GM23338 (cell line): ENCODE data around the gene AP2A1. TPM values are rescaled to one million over a fixed set of nuclear protein-coding genes. Genes with fewer than 3 reads are reported as not detected.

Experiments
- ATAC-seq: fragments of 200-7000 bp; cut with Tn5 transposase; 3 replicates; pipeline ENCODE4 v1.9.1; 2020
- DNase-seq: peaks from one replicate; pipeline ENCODE4 v3.0.0-alpha.2; 2015; ENCODE audit warnings: low spot score
- H2AFZ ChIP-seq: fragments of 200-600 bp; sonication (generic); 2 replicates; pipeline ENCODE4 v1.8.0; 2016; ENCODE audit warnings: antibody characterized with exemption, mild to moderate bottlenecking, moderate library complexity
- H3F3A ChIP-seq: fragments of 200-600 bp; sonication (generic); replicated peaks from 2 replicates; pipeline ENCODE4 v1.8.0; 2017; ENCODE audit warnings: antibody characterized with exemption, mixed run types, low read depth
- H3K27ac ChIP-seq: fragments of 200-600 bp; sonication (generic); 2 replicates; pipeline ENCODE4 v1.6.1; 2016; ENCODE audit warnings: low read depth
- H3K27me3 ChIP-seq: fragments of 200-600 bp; sonication (generic); 2 replicates; pipeline ENCODE4 v1.8.0; 2016; ENCODE audit warnings: mild to moderate bottlenecking, mixed run types, moderate library complexity; ENCODE audit not compliant: insufficient read depth
- H3K36me3 ChIP-seq: fragments of 200-600 bp; sonication (generic); 2 replicates; pipeline ENCODE4 v1.8.0; 2016; ENCODE audit warnings: mild to moderate bottlenecking; ENCODE audit not compliant: insufficient read depth
- H3K4me1 ChIP-seq: fragments of 200-600 bp; sonication (generic); 2 replicates; pipeline ENCODE4 v1.8.0; 2016; ENCODE audit warnings: mild to moderate bottlenecking, moderate library complexity; ENCODE audit not compliant: insufficient read depth
- H3K4me2 ChIP-seq: fragments of 200-600 bp; sonication (generic); 2 replicates; pipeline ENCODE4 v1.7.1; 2017; ENCODE audit warnings: mixed run types
- H3K4me3 ChIP-seq: fragments of 200-600 bp; sonication (generic); 2 replicates; pipeline ENCODE4 v1.6.1; 2016; ENCODE audit warnings: mixed run types
- H3K79me2 ChIP-seq: fragments of 200-600 bp; sonication (generic); replicated peaks from 2 replicates; pipeline ENCODE4 v1.8.0; 2017; ENCODE audit warnings: mild to moderate bottlenecking; ENCODE audit not compliant: insufficient read depth
- H3K9me2 ChIP-seq: fragments of 200-600 bp; sonication (generic); 2 replicates; pipeline ENCODE4 v1.8.0; 2017; ENCODE audit not compliant: insufficient read depth
- H4K20me1 ChIP-seq: fragments of 200-600 bp; sonication (generic); replicated peaks from 2 replicates; pipeline ENCODE4 v1.8.0; 2017; ENCODE audit warnings: mild to moderate bottlenecking; ENCODE audit not compliant: insufficient read depth
- H3K27ac Mint-ChIP-seq: 2 replicates; pipeline ENCODE4 v1.8.0; 2020; ENCODE audit warnings: inconsistent platforms, mild to moderate bottlenecking, moderate library complexity, mixed read lengths
- H3K27me3 Mint-ChIP-seq: 3 replicates; pipeline ENCODE4 v1.8.0; 2022; ENCODE audit warnings: low read depth, mild to moderate bottlenecking, moderate library complexity, mixed read lengths, inconsistent platforms; ENCODE audit not compliant: insufficient read depth, poor library complexity
- H3K36me3 Mint-ChIP-seq: 3 replicates; pipeline ENCODE4 v1.8.0; 2021; ENCODE audit warnings: low read depth, mild to moderate bottlenecking, inconsistent platforms, moderate library complexity, mixed read lengths
- H3K4me1 Mint-ChIP-seq: 3 replicates; pipeline ENCODE4 v1.8.0; 2020; ENCODE audit warnings: mild to moderate bottlenecking, inconsistent platforms, mixed read lengths
- H3K4me3 Mint-ChIP-seq: 3 replicates; pipeline ENCODE4 v1.8.0; 2021; ENCODE audit warnings: moderate library complexity, mild to moderate bottlenecking, inconsistent platforms, mixed read lengths
- H3K9me3 Mint-ChIP-seq: 3 replicates; pipeline ENCODE4 v1.8.0; 2020; ENCODE audit warnings: moderate library complexity, mild to moderate bottlenecking, inconsistent platforms, mixed read lengths
- CREB1 ChIP-seq: fragments of 250-450 bp; sonication (Bioruptor Pico); IDR thresholded peaks from 2 replicates; pipeline ENCODE4 v1.5.0; 2020; ENCODE audit warnings: low read depth, mild to moderate bottlenecking, moderate library complexity
- EZH2 ChIP-seq: fragments of 200-600 bp; sonication (generic); IDR thresholded peaks from one replicate; pipeline ENCODE4 v1.8.0; 2017; ENCODE audit warnings: antibody characterized with exemption, mild to moderate bottlenecking, low read depth; ENCODE audit not compliant: unreplicated experiment
- EZH2phosphoT487 ChIP-seq: fragments of 200-600 bp; sonication (generic); IDR thresholded peaks from one replicate; pipeline ENCODE4 v1.8.1; 2018; ENCODE audit warnings: antibody characterized with exemption; ENCODE audit not compliant: unreplicated experiment
- JUNB ChIP-seq: IDR thresholded peaks from one replicate; pipeline ENCODE4 v1.6.1; 2016; ENCODE audit warnings: antibody characterized with exemption; ENCODE audit not compliant: unreplicated experiment
- NANOG ChIP-seq: IDR thresholded peaks from 2 replicates; pipeline ENCODE4 v1.6.1; 2016; ENCODE audit warnings: antibody characterized with exemption, borderline replicate concordance
- POLR2AphosphoS5 ChIP-seq: IDR thresholded peaks from 2 replicates; pipeline ENCODE4 v1.6.1; 2016; ENCODE audit warnings: antibody characterized with exemption, low read depth
- STAT1 ChIP-seq: IDR thresholded peaks from one replicate; pipeline ENCODE4 v1.6.1; 2016; ENCODE audit warnings: antibody characterized with exemption; ENCODE audit not compliant: unreplicated experiment
- ZNF114 ChIP-seq: fragments of 250-450 bp; sonication (Bioruptor Pico); IDR thresholded peaks from 2 replicates; pipeline ENCODE4 v1.5.0; 2020; ENCODE audit warnings: mild to moderate bottlenecking, moderate library complexity
- ZNF331 ChIP-seq: fragments of 250-450 bp; sonication (Bioruptor Pico); IDR thresholded peaks from 2 replicates; pipeline ENCODE4 v1.5.0; 2020; ENCODE audit warnings: low read depth, mild to moderate bottlenecking, moderate library complexity
- polyA plus RNA-seq: library from polyadenylated mRNA; unstranded; fragments of >200 nt; fragmentation: Nextera tagmentation; extraction: Ambion mirVana; gene quantifications from 2 replicates; pipeline ENCODE4 v1.2.1, GENCODE V29; 2016
- total RNA-seq: library from RNA; depleted of rRNA; stranded (reverse); fragments of >200 nt; shearing (Covaris generic); gene quantifications from 2 replicates; pipeline ENCODE4 v1.2.3, GENCODE V29; 2014
- TF ChIP-seq, protein P1 (sequence below), 2 experiments: fragments of 200-600 bp in 1 of 2; sonication (generic) in 1 of 2; conservative IDR thresholded peaks; 2 replicates each; pipeline versions ENCODE4 v1.5.1 to v1.6.1; 2016 to 2017; ENCODE audit warnings: antibody characterized with exemption in 2 of 2, low read depth in 2 of 2, mild to moderate bottlenecking in 2 of 2, moderate library complexity in 1 of 2
- TF ChIP-seq, protein P2 (sequence below): IDR thresholded peaks from 2 replicates; pipeline ENCODE4 v1.6.1; 2016; ENCODE audit warnings: antibody characterized with exemption
- TF ChIP-seq, protein P3 (sequence below): IDR thresholded peaks from one replicate; pipeline ENCODE4 v1.6.1; 2018; ENCODE audit warnings: antibody characterized with exemption; ENCODE audit not compliant: unreplicated experiment
- TF ChIP-seq, protein P4 (sequence below): fragments of 250-450 bp; sonication (Bioruptor Pico); IDR thresholded peaks from 2 replicates; pipeline ENCODE4 v1.5.0; 2020; ENCODE audit warnings: mild to moderate bottlenecking, moderate library complexity

Gene AP2A1
- total and polyA plus RNA-seq, 2 experiments from 2014 or later = 34.1 to 129 TPM

DNA sequence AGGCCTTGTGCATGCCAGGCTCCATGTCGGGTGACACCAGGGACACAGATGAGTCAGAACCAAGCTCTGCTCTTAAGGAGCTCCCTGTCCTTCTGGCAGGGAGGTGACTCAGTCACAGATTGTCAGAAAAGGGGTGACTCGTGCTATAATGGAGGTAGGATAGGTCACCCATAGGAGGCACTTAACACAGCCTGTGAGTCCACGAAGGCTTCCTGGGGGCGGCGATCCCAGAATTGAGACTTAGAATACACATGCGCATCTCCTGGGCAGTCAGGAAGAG lies 26.7 kb downstream of the AP2A1 start:
- H3K27me3 Mint-ChIP-seq = peaks cover 8% of the 10 kb centered on the region
- DNase-seq (no peak), ATAC-seq (no peak)
- no peaks in the 10 kb centered on the region for H3K4me1 Mint-ChIP-seq
- no peaks in the 10 kb centered on the region for H3K27me3 ChIP-seq
- no peak for TF ChIP-seq ZNF331 (CRISPR knock-in tag)
- TF ChIP-seq STAT1 = no peak
- TF ChIP-seq NANOG = no peak
- TF ChIP-seq, protein P1, sequence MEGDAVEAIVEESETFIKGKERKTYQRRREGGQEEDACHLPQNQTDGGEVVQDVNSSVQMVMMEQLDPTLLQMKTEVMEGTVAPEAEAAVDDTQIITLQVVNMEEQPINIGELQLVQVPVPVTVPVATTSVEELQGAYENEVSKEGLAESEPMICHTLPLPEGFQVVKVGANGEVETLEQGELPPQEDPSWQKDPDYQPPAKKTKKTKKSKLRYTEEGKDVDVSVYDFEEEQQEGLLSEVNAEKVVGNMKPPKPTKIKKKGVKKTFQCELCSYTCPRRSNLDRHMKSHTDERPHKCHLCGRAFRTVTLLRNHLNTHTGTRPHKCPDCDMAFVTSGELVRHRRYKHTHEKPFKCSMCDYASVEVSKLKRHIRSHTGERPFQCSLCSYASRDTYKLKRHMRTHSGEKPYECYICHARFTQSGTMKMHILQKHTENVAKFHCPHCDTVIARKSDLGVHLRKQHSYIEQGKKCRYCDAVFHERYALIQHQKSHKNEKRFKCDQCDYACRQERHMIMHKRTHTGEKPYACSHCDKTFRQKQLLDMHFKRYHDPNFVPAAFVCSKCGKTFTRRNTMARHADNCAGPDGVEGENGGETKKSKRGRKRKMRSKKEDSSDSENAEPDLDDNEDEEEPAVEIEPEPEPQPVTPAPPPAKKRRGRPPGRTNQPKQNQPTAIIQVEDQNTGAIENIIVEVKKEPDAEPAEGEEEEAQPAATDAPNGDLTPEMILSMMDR (conservative IDR thresholded peaks at IDR 0.05; ENCODE audit: low read depth in 2 of 2) = no peak
- TF ChIP-seq CREB1 (CRISPR knock-in tag) = no peak
- no peak for TF ChIP-seq POLR2AphosphoS5
- TF ChIP-seq EZH2 = no peak
- no peak for TF ChIP-seq EZH2phosphoT487
- TF ChIP-seq ZNF114 (CRISPR knock-in tag) = no peak
- TF ChIP-seq, protein P2, sequence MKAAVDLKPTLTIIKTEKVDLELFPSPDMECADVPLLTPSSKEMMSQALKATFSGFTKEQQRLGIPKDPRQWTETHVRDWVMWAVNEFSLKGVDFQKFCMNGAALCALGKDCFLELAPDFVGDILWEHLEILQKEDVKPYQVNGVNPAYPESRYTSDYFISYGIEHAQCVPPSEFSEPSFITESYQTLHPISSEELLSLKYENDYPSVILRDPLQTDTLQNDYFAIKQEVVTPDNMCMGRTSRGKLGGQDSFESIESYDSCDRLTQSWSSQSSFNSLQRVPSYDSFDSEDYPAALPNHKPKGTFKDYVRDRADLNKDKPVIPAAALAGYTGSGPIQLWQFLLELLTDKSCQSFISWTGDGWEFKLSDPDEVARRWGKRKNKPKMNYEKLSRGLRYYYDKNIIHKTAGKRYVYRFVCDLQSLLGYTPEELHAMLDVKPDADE = no peak
- TF ChIP-seq, protein P3, sequence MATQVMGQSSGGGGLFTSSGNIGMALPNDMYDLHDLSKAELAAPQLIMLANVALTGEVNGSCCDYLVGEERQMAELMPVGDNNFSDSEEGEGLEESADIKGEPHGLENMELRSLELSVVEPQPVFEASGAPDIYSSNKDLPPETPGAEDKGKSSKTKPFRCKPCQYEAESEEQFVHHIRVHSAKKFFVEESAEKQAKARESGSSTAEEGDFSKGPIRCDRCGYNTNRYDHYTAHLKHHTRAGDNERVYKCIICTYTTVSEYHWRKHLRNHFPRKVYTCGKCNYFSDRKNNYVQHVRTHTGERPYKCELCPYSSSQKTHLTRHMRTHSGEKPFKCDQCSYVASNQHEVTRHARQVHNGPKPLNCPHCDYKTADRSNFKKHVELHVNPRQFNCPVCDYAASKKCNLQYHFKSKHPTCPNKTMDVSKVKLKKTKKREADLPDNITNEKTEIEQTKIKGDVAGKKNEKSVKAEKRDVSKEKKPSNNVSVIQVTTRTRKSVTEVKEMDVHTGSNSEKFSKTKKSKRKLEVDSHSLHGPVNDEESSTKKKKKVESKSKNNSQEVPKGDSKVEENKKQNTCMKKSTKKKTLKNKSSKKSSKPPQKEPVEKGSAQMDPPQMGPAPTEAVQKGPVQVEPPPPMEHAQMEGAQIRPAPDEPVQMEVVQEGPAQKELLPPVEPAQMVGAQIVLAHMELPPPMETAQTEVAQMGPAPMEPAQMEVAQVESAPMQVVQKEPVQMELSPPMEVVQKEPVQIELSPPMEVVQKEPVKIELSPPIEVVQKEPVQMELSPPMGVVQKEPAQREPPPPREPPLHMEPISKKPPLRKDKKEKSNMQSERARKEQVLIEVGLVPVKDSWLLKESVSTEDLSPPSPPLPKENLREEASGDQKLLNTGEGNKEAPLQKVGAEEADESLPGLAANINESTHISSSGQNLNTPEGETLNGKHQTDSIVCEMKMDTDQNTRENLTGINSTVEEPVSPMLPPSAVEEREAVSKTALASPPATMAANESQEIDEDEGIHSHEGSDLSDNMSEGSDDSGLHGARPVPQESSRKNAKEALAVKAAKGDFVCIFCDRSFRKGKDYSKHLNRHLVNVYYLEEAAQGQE = no peak
- TF ChIP-seq JUNB = no peak
- TF ChIP-seq, protein P4, sequence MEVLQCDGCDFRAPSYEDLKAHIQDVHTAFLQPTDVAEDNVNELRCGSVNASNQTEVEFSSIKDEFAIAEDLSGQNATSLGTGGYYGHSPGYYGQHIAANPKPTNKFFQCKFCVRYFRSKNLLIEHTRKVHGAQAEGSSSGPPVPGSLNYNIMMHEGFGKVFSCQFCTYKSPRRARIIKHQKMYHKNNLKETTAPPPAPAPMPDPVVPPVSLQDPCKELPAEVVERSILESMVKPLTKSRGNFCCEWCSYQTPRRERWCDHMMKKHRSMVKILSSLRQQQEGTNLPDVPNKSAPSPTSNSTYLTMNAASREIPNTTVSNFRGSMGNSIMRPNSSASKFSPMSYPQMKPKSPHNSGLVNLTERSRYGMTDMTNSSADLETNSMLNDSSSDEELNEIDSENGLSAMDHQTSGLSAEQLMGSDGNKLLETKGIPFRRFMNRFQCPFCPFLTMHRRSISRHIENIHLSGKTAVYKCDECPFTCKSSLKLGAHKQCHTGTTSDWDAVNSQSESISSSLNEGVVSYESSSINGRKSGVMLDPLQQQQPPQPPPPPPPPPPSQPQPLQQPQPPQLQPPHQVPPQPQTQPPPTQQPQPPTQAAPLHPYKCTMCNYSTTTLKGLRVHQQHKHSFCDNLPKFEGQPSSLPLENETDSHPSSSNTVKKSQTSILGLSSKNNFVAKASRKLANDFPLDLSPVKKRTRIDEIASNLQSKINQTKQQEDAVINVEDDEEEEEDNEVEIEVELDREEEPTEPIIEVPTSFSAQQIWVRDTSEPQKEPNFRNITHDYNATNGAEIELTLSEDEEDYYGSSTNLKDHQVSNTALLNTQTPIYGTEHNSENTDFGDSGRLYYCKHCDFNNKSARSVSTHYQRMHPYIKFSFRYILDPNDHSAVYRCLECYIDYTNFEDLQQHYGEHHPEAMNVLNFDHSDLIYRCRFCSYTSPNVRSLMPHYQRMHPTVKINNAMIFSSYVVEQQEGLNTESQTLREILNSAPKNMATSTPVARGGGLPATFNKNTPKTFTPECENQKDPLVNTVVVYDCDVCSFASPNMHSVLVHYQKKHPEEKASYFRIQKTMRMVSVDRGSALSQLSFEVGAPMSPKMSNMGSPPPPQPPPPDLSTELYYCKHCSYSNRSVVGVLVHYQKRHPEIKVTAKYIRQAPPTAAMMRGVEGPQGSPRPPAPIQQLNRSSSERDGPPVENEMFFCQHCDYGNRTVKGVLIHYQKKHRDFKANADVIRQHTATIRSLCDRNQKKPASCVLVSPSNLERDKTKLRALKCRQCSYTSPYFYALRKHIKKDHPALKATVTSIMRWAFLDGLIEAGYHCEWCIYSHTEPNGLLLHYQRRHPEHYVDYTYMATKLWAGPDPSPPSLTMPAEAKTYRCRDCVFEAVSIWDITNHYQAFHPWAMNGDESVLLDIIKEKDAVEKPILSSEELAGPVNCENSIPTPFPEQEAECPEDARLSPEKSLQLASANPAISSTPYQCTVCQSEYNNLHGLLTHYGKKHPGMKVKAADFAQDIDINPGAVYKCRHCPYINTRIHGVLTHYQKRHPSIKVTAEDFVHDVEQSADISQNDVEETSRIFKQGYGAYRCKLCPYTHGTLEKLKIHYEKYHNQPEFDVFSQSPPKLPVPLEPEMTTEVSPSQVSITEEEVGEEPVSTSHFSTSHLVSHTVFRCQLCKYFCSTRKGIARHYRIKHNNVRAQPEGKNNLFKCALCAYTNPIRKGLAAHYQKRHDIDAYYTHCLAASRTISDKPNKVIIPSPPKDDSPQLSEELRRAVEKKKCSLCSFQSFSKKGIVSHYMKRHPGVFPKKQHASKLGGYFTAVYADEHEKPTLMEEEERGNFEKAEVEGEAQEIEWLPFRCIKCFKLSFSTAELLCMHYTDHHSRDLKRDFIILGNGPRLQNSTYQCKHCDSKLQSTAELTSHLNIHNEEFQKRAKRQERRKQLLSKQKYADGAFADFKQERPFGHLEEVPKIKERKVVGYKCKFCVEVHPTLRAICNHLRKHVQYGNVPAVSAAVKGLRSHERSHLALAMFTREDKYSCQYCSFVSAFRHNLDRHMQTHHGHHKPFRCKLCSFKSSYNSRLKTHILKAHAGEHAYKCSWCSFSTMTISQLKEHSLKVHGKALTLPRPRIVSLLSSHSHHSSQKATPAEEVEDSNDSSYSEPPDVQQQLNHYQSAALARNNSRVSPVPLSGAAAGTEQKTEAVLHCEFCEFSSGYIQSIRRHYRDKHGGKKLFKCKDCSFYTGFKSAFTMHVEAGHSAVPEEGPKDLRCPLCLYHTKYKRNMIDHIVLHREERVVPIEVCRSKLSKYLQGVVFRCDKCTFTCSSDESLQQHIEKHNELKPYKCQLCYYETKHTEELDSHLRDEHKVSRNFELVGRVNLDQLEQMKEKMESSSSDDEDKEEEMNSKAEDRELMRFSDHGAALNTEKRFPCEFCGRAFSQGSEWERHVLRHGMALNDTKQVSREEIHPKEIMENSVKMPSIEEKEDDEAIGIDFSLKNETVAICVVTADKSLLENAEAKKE (CRISPR knock-in tag) = no peak
- H3K9me2 ChIP-seq = no peaks in the 10 kb centered on the region
- no peak overlapping the region for H2AFZ ChIP-seq
- H3K4me2 ChIP-seq = no peak overlapping the region
- H3K27ac Mint-ChIP-seq = no peak overlapping the region
- no peaks in the 10 kb centered on the region; the same call in 1 of the 2 replicates for H3K79me2 ChIP-seq
- 0 out of 2 replicates have a peak, but pooled peaks cover 3% of the 10 kb centered on the region for H3F3A ChIP-seq
- no peaks in the 10 kb centered on the region; the same call in 1 of the 2 replicates for H3K36me3 ChIP-seq
- peaks cover 3% of the 10 kb centered on the region; the same call in 1 of the 3 replicates for H3K9me3 Mint-ChIP-seq
- H3K36me3 Mint-ChIP-seq = peaks cover 42% of the 10 kb centered on the region
- H4K20me1 ChIP-seq = peaks cover 4% of the 10 kb centered on the region
- no peak overlapping the region for H3K4me3 ChIP-seq
- H3K4me1 ChIP-seq = no peaks in the 10 kb centered on the region
- H3K4me3 Mint-ChIP-seq = no peak overlapping the region
- H3K27ac ChIP-seq = no peak overlapping the region
